ENCODE measurements around the gene DENND1A. TPM values are rescaled to one million over a fixed set of nuclear protein-coding genes. Genes with fewer than 3 reads are reported as not detected.

Gene DENND1A
- total RNA-seq, 1 donor from 2014 or later: 11.3 TPM

DNA sequence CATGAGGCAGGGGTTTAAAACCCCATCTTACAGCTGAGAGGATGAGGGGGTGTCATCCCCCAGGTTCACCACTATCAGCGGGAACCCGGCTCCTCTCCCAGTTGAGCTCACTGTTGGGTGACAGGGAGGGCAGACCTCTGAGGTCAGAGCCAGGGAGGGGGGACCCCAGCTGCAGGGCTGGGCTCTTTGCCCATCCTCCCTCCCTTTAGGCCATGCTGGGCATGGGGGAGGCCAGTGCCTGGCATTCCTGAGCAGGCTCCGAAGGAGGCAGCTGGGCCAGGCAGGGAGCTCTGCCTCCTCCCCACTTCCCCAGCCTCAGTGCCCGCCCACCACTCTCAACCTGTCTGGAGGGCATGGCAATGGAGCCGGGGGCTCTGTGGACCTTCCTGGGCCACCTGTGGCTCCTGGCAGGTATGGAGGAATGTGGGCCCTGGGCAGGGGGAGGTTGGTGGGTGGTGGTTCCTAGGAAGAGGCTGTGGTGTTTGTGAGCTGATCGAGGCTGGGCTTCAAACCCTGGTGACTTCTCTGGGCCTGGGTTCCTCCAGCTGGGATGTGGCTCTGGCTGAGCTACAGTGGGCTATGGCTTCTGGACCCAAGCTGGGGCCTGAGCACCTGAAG, 561.3 kb downstream of the DENND1A start:
- DNase-seq: no peak

DNA sequence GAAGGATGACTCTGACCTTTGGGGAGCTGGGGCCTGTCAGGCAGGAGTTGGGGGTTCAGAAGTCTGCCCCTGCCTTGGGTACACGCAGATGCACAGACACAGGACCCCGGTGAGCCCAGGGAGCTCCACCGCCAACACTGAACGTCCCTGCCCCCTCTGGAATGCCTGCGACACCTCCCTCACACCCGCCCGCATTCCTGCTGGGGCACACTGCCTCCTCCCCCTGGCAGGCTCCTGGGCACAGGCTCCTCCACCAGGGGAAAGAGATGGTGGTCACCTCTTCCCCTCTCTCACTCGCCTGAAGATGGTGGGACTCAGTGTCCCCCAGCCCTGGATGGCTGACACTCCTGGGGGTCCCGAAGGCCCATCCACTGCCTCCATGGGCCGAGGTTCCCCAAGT, 561.9 kb downstream of the DENND1A start:
- DNase-seq: no peak

DNA sequence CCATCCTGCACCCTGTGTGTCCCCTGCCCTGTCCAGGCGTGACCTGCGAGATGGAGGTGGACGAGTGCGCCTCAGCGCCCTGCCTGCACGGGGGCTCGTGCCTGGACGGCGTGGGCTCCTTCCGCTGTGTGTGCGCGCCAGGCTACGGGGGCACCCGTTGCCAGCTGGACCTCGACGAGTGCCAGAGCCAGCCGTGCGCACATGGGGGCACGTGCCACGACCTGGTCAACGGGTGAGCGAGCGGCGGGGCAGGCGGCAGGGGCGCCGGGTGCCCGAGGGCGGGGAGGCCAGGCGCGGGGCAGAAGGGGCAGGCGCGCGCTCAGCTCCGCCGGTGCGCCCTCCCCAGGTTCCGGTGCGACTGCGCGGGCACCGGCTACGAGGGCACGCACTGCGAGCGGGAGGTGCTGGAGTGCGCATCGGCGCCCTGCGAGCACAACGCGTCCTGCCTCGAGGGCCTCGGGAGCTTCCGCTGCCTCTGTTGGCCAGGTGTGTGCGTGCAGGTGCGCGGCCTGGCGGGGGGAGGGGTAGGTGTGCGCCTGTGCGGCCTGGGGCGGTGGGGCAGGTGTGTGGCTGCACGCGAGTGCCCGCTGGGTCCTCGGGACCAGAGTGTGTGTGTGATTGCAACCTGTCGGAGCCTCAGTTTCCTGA, 563.9 kb downstream of the DENND1A start:
- DNase-seq: no peak

DNA sequence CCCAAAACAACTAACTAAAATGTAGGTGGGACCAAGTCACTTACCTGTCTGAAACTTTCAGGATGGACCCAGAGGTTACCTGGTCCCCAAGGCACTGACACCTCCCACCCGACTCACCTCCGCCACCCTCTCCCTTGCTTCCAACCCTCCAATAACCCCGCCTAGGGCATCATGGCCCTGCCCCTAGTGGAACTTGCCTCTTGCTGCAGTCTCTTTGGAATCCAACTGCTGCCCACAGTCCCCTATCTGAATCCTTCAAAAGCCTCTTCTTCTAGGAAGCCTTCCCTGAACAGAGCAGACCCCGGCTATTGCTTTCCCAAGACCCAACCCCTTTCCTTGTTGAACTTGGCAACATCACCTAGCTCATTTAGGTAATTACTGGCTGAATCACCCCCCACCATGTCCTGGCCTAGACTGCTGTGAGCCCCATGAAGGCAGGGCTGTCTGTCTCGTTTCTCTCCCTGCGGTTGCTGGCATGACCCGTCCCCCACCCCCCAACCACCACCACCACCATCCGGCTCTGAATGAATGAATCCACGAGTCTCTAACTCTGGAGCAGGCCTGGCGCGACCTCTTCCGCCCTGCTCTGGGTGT, 564.5 kb downstream of the DENND1A start:
- DNase-seq: no peak

DNA sequence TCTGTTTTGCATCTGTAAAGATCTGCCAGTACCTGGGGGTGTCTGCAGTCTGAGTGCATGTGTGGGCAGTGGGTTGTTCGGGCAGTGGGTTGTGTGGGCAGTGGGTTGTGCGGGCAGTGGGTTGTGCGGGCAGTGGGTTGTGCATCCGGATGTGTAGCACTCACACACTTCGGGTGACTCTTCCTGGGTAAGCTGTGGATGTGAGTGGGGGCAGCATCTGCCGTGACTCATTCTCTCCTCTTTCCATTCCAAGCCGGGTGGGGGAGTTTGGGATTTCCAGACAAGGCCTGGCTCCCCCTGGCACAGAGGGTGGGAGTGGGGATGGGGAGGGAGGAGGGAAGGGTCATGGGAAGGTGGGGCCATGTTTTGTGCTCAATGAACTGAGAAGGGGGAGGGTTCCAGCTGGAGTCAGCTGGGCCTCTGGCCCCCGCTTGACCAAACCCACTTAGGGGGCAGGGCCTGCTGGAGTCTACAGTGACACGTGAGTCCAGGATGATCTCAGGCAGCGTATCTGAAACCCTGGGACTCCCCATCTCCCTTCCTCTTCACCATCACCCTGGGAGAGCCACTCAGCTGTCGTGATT, 565.6 kb downstream of the DENND1A start:
- no peak for DNase-seq

DNA sequence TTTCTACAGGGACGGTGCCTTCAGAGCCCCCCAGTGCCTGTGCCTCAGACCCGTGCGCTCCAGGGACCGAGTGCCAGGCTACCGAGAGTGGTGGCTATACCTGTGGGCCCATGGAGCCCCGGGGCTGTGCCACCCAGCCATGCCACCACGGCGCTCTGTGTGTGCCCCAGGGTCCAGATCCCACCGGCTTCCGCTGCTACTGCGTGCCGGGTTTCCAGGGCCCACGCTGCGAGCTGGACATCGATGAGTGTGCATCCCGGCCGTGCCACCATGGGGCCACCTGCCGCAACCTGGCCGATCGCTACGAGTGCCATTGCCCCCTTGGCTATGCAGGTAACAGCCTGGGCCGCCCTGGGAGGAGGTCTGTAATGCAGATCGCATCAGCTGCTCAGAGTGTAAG, 567.1 kb downstream of the DENND1A start:
- no peak for DNase-seq

DNA sequence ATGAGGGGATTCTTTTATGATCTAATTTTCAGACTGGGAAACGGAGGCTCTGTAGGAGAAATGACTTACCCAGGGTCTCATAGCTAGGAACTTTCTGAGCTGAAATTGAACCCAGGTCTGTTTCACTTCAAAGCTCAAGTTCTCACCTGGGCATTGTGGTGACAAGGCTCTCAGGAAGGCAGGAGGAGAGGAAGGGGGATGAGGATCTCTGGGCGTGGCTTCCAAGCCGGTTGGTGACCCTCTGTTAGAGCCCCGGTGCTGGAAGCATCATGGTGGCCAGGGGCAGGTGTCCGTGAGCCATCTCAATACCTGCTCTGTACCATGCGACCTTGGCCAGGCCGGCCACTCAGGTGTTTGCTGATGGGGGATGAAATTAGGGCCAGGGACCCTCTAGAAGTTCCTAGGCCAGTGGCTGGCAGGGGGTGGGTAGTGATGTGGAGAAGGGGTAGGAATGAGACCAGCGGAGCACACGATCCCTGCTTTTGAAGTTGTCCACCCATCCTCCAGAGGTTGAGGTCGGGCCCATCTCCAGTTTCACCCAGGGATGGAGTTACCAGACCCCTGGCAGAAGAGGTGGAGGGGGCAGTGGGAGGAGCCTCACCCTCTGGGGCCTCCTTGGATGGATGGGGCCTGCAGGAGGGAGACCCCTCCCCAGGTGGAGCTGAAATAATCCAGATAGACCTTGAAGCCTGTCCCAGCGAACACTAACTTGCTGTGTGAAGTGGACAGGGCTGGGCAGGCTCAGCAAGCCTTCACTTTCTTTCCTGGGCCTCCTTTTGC, 568.0 kb downstream of the DENND1A start:
- no peak for DNase-seq

DNA sequence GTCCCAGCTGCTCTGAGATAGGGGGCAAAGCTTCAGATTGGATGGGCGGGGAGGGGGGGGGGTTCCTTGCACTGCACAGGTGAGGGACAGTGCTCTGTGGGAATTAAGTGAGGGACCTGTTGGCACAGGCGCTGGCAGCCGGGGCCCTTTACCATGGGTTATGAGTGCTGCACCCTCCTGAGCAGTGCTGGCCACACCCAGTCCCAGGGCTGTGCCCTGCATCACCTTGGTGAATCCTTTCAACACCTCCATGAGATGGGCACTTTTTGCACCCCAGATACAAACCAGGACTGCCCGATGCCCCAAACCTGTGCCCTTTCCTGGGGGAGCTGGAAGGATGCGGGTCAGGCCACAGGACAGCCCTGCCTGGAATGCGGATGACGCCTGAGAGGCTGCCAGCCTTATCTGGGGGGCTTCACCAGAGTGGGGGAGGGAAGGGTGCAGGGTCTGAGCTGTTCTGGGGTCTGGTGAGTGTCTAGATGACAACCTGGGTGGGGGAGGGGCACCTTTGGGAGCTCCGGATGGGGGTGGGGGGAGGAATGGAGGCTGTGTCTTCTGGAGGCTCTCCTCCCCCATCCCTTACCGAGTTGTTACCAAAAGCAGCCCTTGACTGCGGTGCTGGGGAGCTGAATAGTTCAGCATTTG, 568.7 kb downstream of the DENND1A start:
- DNase-seq: no peak

DNA sequence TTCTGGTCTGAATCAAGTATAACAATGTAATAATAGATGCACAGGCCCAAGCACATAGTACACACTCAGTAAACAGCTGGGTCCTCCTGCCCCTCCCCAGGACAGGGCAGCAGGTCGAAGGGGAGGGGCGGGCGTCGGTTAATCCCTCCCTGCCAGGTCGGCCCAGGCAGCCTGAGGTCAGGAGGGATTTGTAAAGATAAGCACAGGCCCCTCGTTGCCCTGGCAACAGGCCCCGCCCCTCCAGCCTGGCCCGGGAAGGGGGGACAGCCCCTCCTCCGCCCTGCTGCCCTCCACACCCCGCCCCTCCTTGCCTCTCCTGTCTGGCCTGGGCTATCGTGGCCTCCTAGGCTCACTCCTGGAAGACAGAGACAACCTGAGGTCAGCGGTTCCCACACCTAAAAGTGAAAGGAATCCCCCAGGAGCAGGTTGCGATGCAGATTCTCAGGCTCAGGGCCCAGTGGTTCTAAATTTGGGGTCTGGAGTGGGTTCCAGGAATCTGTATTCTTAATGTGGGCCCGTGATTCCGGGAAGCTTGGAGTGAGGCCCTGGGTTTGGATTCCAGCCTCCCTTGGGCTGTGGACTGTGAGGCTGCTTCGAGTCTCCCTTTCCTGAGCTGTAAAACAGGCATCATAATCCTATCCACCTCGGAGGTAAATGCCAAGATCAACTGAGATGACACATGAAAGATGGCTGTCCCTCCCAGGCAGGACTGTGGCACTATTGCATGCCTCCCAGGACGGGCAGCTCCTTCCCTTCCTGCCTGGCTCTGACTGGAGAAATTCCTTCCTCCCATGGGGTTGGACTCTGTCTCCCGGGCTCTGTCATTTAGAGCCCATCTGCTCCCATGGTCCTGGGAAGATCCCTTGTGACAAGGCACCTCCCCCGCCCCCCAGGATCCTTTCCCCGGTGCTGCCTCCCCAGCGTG, 569.5 kb downstream of the DENND1A start:
- DNase-seq: no peak

DNA sequence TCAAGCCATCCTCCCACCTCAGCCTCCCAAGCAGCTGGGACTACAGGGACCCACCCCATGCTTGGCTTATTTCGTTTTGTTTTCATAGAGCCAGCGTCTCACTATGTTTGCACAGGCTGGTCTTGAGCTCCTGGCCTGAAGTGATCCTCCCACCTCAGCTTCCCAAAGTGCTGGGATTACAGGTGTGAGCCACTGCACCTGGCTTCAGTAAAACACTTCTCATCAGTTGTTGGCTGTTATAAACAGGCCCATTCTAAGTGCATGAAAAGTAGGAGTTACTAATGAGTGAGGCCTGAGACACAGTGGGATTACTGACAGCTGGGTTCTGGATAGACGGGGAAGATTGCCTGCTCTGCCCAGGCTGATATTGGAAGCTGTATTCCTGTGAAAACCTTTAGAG, 570.4 kb downstream of the DENND1A start:
- no peak for DNase-seq

DNA sequence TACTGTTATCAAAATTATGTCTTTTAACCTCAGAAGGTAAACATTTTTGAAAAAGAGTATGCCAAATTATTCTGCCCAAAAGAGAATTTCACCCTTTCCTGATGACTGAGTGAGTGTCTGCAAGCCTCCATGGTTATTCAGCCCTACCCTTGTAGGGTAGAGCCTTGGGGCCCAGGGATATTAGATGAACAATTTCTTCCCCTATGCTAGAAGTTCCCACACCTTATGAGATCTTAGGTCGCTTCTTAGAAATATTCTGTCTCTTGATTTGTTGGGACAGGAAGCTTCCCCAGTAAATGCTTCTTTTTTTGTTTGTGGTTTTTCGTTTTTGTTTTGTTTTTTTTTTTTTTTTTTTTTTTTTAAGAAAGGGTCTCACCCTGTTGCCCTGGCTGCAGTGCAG, 570.8 kb downstream of the DENND1A start:
- DNase-seq: no peak

DNA sequence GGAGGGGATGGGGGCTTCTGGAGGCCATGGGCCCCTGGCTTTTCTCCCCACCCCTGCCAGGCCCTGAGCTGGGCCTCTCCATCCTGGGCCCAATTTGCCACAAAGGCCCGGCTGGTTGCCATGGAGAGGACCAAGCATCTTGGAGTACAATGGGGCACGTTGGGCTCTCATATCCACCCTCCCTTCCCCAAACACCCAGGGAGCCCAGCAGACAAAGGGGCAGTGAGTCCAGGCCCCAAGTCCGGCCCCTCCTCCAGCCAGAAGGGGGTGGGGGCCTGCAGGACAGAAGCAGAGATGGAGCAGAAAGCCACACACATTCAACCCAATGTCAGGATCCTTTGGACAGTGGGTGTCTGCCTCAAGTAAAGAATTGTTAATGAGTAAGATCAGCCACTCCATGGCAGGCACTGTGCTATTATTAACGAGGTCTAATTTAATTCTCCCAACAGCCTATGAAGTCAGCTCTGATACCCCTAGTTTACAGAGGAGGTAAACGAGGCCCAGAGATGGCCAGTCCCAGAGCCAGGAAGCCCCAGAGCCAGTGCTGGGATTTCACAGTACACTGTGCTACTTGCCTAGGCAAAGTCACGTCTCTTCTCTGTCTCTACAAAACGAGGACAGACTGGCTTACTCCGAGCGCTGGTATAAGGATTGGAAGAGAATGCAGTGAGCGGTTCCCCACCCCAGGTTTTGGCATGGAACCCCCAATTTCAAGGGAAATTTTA, 571.6 kb downstream of the DENND1A start:
- no peak for DNase-seq

DNA sequence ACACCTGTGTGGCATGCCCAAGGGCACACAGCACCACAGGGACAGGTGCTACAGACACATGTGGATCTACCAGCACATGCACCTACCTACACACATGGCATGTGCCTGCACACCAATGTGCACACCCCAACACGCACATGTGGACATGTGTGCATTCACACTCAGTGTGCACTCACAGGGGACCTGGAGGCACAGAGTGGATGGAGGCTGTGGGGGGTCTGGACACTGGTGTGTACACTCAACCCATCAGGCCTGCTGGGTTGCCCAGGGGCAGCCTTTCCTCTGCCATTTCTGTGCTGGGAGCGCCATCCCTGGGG, 572.2 kb downstream of the DENND1A start:
- DNase-seq: no peak

DNA sequence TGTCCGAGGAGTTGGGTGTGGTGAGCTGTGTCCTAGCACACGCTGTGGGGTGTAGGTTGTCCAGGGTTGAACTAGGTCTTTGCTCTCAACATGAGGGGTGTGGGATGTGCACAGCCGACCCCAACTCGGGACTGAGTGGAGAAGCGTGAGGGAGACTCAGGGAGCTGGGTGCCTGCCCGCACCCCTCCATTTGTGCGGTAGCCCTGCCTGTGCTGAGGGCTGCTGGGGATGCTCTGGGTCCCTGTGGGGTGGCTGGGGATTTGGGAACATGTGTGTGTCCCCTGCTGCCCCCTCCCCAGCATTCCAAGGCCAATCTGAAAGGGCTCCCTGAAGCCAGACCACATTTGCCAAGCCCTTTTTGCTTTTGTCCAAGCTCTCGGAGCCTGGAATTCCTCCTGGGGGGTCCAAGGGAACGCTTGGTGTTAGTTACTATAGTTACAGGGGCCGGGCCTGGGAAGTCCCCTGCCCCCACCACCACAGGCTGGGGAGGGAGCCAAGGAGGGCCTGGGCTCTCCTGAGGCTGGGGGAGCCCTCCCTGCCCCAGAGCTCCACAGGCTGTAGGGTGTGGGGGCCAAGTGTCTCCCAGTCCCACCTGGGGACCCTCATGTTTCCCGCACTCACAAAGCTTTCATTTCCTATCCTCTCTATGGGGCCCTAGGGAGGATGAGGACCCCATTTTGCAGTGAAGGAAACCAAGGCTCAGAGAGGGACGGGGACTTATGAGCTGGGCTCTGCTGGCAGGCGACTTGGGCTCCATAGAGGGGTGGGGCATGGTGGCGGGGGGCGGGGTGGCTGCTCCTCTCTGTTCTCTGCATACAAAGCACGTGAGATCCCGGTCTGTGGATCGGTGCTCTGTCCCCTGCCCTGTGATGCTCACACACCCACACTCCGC, 572.8 kb downstream of the DENND1A start:
- no peak for DNase-seq

DNA sequence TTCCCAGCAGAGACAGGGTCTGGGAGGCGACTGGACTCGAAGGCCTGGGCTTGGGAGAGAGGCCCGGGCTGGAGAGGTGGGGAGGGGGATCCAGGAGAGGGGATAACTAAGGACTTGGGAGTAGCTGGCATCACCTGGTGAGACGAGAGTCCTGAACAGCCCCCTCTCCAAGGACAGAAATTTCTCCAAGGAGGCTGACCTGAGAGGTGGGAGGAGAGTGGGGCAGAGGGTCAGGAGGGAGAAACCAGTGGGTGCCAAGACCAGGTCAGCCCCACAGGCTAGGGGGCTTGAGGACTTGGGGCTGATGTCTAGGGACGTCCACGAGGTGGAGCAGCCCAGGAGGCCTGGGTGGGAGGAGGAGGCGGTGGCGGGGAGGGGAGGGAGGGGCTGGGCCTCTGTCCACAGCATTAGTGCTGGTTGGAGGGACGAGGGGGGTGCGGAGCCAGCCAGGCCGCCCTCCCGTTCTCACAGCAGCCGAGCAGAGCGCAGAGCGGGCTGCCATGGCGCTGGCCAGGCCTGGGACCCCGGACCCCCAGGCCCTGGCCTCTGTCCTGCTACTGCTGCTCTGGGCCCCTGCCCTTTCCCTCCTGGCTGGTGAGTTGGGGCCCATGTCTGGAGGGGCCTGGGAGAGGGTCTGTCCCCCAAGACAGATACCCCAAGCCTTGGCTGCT, 574.0 kb downstream of the DENND1A start, which contains the start of gene CRB2:
TSS of gene CRB2 (plus strand) at position 437 of the 671 bp plus-strand sequence. CDS start at position 501, 64 bp downstream.
- DNase-seq: no peak

DNA sequence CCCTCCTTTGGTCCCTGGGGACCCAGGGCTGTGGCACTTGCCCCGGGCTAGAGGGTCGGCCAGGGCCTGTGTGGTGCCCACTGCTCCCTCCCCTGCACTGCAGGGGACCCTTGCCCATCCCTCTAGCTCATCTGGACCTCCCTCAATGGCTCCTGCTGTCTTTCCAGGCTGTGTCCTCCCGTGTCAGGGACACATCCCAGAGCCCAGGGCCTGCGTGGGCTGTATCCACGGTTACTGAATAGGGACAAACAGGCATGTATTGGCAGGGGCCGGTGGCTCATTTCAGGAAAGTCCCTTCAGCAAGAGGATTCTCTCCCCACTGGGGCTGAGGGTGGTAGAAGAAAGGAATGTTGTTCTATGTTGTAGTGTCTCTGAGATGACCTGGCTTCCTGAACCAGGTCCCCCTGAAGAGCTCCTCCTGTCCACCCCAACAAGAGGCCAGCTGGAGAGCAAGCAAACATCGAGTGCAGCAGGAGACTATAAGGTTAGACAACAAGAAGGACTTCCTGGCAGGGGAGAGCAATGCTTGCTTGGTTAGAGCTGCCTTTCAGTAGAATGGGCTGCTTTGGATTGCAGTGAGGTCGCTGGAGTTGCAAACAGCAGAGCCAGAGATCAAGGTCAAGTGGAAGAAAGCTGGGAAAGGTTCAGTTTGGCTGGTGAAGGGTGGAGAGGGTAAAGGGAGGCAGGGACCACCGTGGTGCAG, 575.0 kb downstream of the DENND1A start:
- no peak for DNase-seq

DNA sequence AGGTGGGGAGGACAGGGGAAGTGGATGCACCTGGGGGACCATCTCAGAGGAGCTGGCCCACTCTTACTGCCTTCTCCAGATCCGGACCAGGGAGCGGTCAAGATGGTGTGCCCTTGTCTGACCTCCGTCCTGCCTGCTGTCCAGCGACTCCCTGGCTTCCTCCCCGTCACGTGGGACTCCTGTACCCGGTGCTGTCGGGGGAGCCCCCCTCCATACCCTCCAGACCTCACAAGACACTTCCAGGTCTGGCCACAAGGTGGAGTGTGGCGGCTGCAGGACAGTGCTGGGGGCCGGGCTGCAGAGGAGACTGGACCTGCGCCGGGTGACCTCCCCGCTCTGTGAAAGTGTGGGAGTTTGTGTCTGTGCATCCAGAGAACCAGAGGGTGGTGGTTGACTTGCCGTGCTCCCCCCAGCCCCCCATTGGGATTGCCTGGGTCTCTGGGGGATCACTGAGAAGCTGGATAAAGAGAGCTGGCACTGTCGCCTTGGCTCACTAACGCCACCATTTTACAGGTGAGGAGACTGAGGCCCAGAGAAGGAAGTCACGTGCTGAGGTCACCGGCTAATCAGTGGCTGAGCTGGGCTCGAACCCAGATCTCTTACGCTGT, 575.8 kb downstream of the DENND1A start:
- DNase-seq: no peak

DNA sequence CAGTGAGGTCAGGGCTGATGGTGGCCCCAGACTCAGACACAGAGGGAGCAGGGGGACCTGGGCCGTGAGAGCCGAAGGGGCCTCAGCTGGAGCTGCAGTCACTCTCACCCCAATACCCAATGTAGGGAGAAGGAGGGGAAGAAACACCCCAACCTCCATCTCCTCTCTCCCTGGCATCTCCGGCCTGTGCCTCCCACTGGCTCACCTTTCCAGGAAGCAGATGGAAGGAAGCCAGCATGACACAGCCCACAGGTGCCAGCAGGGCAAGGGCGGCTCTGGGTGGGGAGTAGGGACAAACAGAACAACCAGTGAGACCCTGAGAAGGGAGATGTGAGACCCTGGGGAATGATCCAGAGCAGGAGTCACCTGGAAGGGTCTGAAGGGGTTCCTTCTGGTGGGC, 576.9 kb downstream of the DENND1A start:
- no peak for DNase-seq

Measured in skin of body (tissue), 2 donors.